Neural progenitor cell (in vitro differentiated cells): ENCODE results near the gene TREML4. TPM values are rescaled to one million over a fixed set of nuclear protein-coding genes. Genes with fewer than 3 reads are reported as not detected.

Source experiments
- DNase-seq: peaks from one replicate; pipeline ENCODE4 v3.0.0-alpha.2; 2016; ENCODE audit warnings: low spot score
- H2AFZ ChIP-seq: fragments of 200-600 bp; sonication (generic); replicated peaks from 2 replicates; pipeline ENCODE4 v1.6.1; 2016; ENCODE audit warnings: antibody characterized with exemption
- H3F3A ChIP-seq: fragments of 200-600 bp; sonication (generic); 2 replicates; pipeline ENCODE4 v1.6.1; 2016; ENCODE audit warnings: antibody characterized with exemption, low read depth
- H3K27ac ChIP-seq: fragments of 200-600 bp; sonication (generic); 2 replicates; pipeline ENCODE4 v1.5.1; 2016; ENCODE audit warnings: mild to moderate bottlenecking
- H3K27me3 ChIP-seq: fragments of 200-600 bp; sonication (generic); 2 replicates; pipeline ENCODE4 v1.6.1; 2016; ENCODE audit warnings: mild to moderate bottlenecking, moderate library complexity
- H3K36me3 ChIP-seq: fragments of 200-600 bp; sonication (generic); 2 replicates; pipeline ENCODE4 v1.5.1; 2016
- H3K4me1 ChIP-seq: fragments of 200-600 bp; sonication (generic); 2 replicates; pipeline ENCODE4 v1.6.1; 2016; ENCODE audit warnings: mixed run types
- H3K4me2 ChIP-seq: fragments of 200-600 bp; sonication (generic); 2 replicates; pipeline ENCODE4 v1.6.1; 2016
- H3K4me3 ChIP-seq: fragments of 200-600 bp; sonication (generic); 2 replicates; pipeline ENCODE4 v1.5.1; 2016
- H3K79me2 ChIP-seq: fragments of 200-600 bp; sonication (generic); 2 replicates; pipeline ENCODE4 v1.6.1; 2016; ENCODE audit warnings: low read depth
- H3K9ac ChIP-seq: fragments of 200-600 bp; sonication (generic); 2 replicates; pipeline ENCODE4 v1.6.1; 2016
- H3K9me3 ChIP-seq: fragments of 200-600 bp; sonication (generic); 2 replicates; pipeline ENCODE4 v1.5.1; 2016; ENCODE audit warnings: low read depth
- H4K20me1 ChIP-seq: fragments of 200-600 bp; sonication (generic); 2 replicates; pipeline ENCODE4 v1.6.1; 2016; ENCODE audit warnings: low read depth
- H3K27ac Mint-ChIP-seq: 3 replicates; pipeline ENCODE4 v1.8.0; 2021; ENCODE audit warnings: mixed read lengths
- H3K27me3 Mint-ChIP-seq: 2 replicates; pipeline ENCODE4 v1.8.0; 2022; ENCODE audit warnings: low read depth, mild to moderate bottlenecking, inconsistent platforms, moderate library complexity, mixed read lengths; ENCODE audit not compliant: insufficient read depth
- H3K36me3 Mint-ChIP-seq: 3 replicates; pipeline ENCODE4 v1.8.0; 2021; ENCODE audit warnings: mixed read lengths
- H3K4me1 Mint-ChIP-seq: 3 replicates; pipeline ENCODE4 v1.8.0; 2021; ENCODE audit warnings: mixed read lengths
- H3K4me3 Mint-ChIP-seq: 3 replicates; pipeline ENCODE4 v1.8.0; 2021; ENCODE audit warnings: mild to moderate bottlenecking, moderate library complexity, mixed read lengths
- H3K9me3 Mint-ChIP-seq: 3 replicates; pipeline ENCODE4 v1.8.0; 2020; ENCODE audit warnings: mixed read lengths
- CTCF ChIP-seq: fragments of 200-600 bp; sonication (generic); IDR thresholded peaks from 2 replicates; pipeline ENCODE4 v1.5.1; 2017; ENCODE audit warnings: antibody characterized with exemption, mild to moderate bottlenecking
- EZH2 ChIP-seq: fragments of 200-600 bp; sonication (generic); IDR thresholded peaks from 2 replicates; pipeline ENCODE4 v1.6.1; 2017; ENCODE audit warnings: antibody characterized with exemption, mild to moderate bottlenecking, moderate library complexity
- EZH2phosphoT487 ChIP-seq: fragments of 200-600 bp; sonication (generic); IDR thresholded peaks from 2 replicates; pipeline ENCODE4 v1.6.1; 2017; ENCODE audit warnings: antibody characterized with exemption
- total RNA-seq: library from RNA; depleted of rRNA; stranded (reverse); fragments of >200 nt; gene quantifications from 2 replicates; pipeline ENCODE4 v1.2.3, GENCODE V29; 2015; ENCODE audit warnings: low replicate concordance

TREML4 gene
- total RNA-seq, 1 donor from 2014 or later: not detected

GRCh38 chr6:41255638-41256246, 27.6 kb downstream of the TREML4 start:
- H3K27me3 ChIP-seq: no peaks in the 10 kb centered on the region
- no peak overlapping the region for H3K27ac ChIP-seq
- H3K9me3 ChIP-seq: no peaks in the 10 kb centered on the region
- no peaks in the 10 kb centered on the region for H3K36me3 ChIP-seq
- H3K79me2 ChIP-seq: no peaks in the 10 kb centered on the region
- H3K4me3 ChIP-seq: no peak overlapping the region
- H3K4me2 ChIP-seq: no peak overlapping the region
- no peaks in the 10 kb centered on the region for H4K20me1 ChIP-seq
- H3K9me3 Mint-ChIP-seq: peaks cover 12% of the 10 kb centered on the region
- no peak overlapping the region for H3K27ac Mint-ChIP-seq
- H3F3A ChIP-seq: no peaks in the 10 kb centered on the region
- no peaks in the 10 kb centered on the region for H3K4me1 ChIP-seq
- H3K36me3 Mint-ChIP-seq: no peaks in the 10 kb centered on the region
- peaks cover 22% of the 10 kb centered on the region for H3K4me1 Mint-ChIP-seq
- no peak for DNase-seq
- TF ChIP-seq EZH2 (no peak), CTCF (no peak), EZH2phosphoT487 (no peak)
- H2AFZ ChIP-seq: no peak overlapping the region
- H3K9ac ChIP-seq: no peak overlapping the region
- peaks cover 8% of the 10 kb centered on the region for H3K27me3 Mint-ChIP-seq
- H3K4me3 Mint-ChIP-seq: no peak overlapping the region

- H3K36me3 Mint-ChIP-seq: no peaks in the 10 kb centered on the region
Measured at GRCh38 chr6:41256383-41256782, 28.2 kb downstream of the TREML4 start.

GRCh38 chr6:41257369-41258195, 29.4 kb downstream of the TREML4 start:
- Histone ChIP-seq H3K9me3 (peaks cover 12% of the 10 kb centered on the region), H3K79me2 (no peaks in the 10 kb centered on the region), H3K4me2 (no peak overlapping the region), H3K27me3 (no peaks in the 10 kb centered on the region), H3K36me3 (no peaks in the 10 kb centered on the region), H4K20me1 (no peaks in the 10 kb centered on the region), H3K4me1 (no peaks in the 10 kb centered on the region), H3K4me3 (no peak overlapping the region), H3K9ac (no peak overlapping the region), H3F3A (no peaks in the 10 kb centered on the region), H2AFZ (no peak overlapping the region), H3K27ac (no peak overlapping the region)
- Mint-ChIP-seq H3K9me3 (peaks cover 29% of the 10 kb centered on the region), H3K27me3 (peaks cover 8% of the 10 kb centered on the region), H3K4me1 (peaks cover 22% of the 10 kb centered on the region), H3K36me3 (no peaks in the 10 kb centered on the region), H3K4me3 (no peak overlapping the region), H3K27ac (peak overlapping the region; percentile 55)
- no peak for DNase-seq
- no peak for TF ChIP-seq EZH2phosphoT487
- no peak for TF ChIP-seq CTCF
- TF ChIP-seq EZH2: no peak

More at GRCh38 chr6:41256383-41256782, 28.2 kb downstream of the TREML4 start:
- Histone ChIP-seq H3K79me2 (no peaks in the 10 kb centered on the region), H3K4me3 (no peak overlapping the region), H4K20me1 (no peaks in the 10 kb centered on the region), H3K36me3 (no peaks in the 10 kb centered on the region), H2AFZ (no peak overlapping the region), H3K27ac (no peak overlapping the region), H3F3A (no peaks in the 10 kb centered on the region), H3K9ac (no peak overlapping the region), H3K27me3 (no peaks in the 10 kb centered on the region), H3K4me2 (no peak overlapping the region), H3K9me3 (peaks cover 2% of the 10 kb centered on the region), H3K4me1 (no peaks in the 10 kb centered on the region)
- DNase-seq: no peak
- no peak for TF ChIP-seq EZH2phosphoT487
- TF ChIP-seq CTCF: no peak
- TF ChIP-seq EZH2: no peak
- Mint-ChIP-seq H3K27ac (no peak overlapping the region), H3K9me3 (peaks cover 17% of the 10 kb centered on the region), H3K27me3 (peaks cover 8% of the 10 kb centered on the region), H3K4me3 (no peak overlapping the region), H3K4me1 (peaks cover 22% of the 10 kb centered on the region)
